Glutamatergic neuron (in vitro differentiated cells): Measurements from ENCODE around the gene AHDC1. TPM values are rescaled to one million over a fixed set of nuclear protein-coding genes. Genes with fewer than 3 reads are reported as not detected.

ENCODE experiments used
- DNase-seq: peaks from one replicate; pipeline ENCODE4 v3.0.0; 2022
- H3K27ac Mint-ChIP-seq: one replicate; pipeline ENCODE4 v1.8.0; 2020; ENCODE audit warnings: mild to moderate bottlenecking, mixed read lengths, inconsistent platforms; ENCODE audit not compliant: unreplicated experiment
- H3K27me3 Mint-ChIP-seq: one replicate; pipeline ENCODE4 v1.8.0; 2020; ENCODE audit warnings: mild to moderate bottlenecking, moderate library complexity, mixed read lengths, inconsistent platforms; ENCODE audit not compliant: unreplicated experiment
- H3K36me3 Mint-ChIP-seq: one replicate; pipeline ENCODE4 v1.8.0; 2020; ENCODE audit warnings: mild to moderate bottlenecking, mixed read lengths, inconsistent platforms; ENCODE audit not compliant: unreplicated experiment
- H3K4me1 Mint-ChIP-seq: one replicate; pipeline ENCODE4 v1.8.0; 2020; ENCODE audit warnings: mild to moderate bottlenecking, low read depth, mixed read lengths, inconsistent platforms; ENCODE audit not compliant: unreplicated experiment
- H3K4me3 Mint-ChIP-seq: one replicate; pipeline ENCODE4 v1.8.0; 2020; ENCODE audit warnings: mild to moderate bottlenecking, mixed read lengths, inconsistent platforms; ENCODE audit not compliant: unreplicated experiment
- H3K9me3 Mint-ChIP-seq: one replicate; pipeline ENCODE4 v1.8.0; 2020; ENCODE audit warnings: mild to moderate bottlenecking, moderate library complexity, mixed read lengths, inconsistent platforms; ENCODE audit not compliant: unreplicated experiment
- CTCF ChIP-seq: fragments of 200-600 bp; sonication (generic); IDR thresholded peaks from one replicate; pipeline ENCODE4 v1.5.0; 2021; ENCODE audit not compliant: partially characterized antibody, unreplicated experiment
- total RNA-seq: library from RNA; stranded (reverse); fragmentation: NEBNext Ultra II Directional; extraction: Animal tissue kit (Norgen Biotek cat#: 25700); gene quantifications from one replicate; pipeline ENCODE4 v1.2.1, GENCODE V29; 2021; ENCODE audit not compliant: unreplicated experiment

AHDC1 gene
- total RNA-seq, 1 donor from 2014 or later: 131 TPM

GRCh38 chr1:27649306-27649635, 45.3 kb upstream of the AHDC1 start:
- Mint-ChIP-seq H3K4me1 (no peaks in the 10 kb centered on the region), H3K9me3 (peaks cover 2% of the 10 kb centered on the region), H3K4me3 (no peak overlapping the region), H3K36me3 (no peaks in the 10 kb centered on the region), H3K27ac (no peak overlapping the region), H3K27me3 (no peaks in the 10 kb centered on the region)
- no peak for DNase-seq
- TF ChIP-seq CTCF: no peak

GRCh38 chr1:27648602-27649305, 44.8 kb upstream of the AHDC1 start:
- H3K4me3 Mint-ChIP-seq: no peak overlapping the region
- DNase-seq: no peak
- no peak for TF ChIP-seq CTCF
- no peaks in the 10 kb centered on the region for H3K27me3 Mint-ChIP-seq
- no peak overlapping the region for H3K27ac Mint-ChIP-seq
- no peaks in the 10 kb centered on the region for H3K4me1 Mint-ChIP-seq
- no peaks in the 10 kb centered on the region for H3K36me3 Mint-ChIP-seq
- peaks cover 2% of the 10 kb centered on the region for H3K9me3 Mint-ChIP-seq

DNA sequence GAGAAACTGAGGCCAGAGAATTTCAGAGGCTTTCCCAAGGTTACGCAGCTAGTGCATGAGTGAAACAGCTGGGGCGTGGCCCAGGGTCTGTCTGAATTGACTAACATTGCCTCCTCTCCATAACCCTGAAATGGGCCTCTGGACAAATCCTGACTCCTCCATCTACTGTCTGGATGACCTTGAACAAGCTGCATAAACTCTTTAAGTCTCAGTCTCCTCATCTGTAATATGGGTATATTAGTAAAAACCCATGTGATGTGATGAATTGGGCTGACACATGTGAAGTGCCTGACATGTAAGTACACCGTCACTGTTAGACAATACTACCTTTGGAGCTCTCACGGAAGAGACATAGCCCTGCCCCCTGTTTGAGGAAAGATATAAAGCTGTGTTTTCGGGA, 43.4 kb upstream of the AHDC1 start:
- Mint-ChIP-seq H3K4me3 (no peak overlapping the region), H3K9me3 (peaks cover 2% of the 10 kb centered on the region), H3K36me3 (no peaks in the 10 kb centered on the region), H3K4me1 (no peaks in the 10 kb centered on the region), H3K27me3 (no peaks in the 10 kb centered on the region), H3K27ac (no peak overlapping the region)
- no peak for DNase-seq
- no peak for TF ChIP-seq CTCF

DNA sequence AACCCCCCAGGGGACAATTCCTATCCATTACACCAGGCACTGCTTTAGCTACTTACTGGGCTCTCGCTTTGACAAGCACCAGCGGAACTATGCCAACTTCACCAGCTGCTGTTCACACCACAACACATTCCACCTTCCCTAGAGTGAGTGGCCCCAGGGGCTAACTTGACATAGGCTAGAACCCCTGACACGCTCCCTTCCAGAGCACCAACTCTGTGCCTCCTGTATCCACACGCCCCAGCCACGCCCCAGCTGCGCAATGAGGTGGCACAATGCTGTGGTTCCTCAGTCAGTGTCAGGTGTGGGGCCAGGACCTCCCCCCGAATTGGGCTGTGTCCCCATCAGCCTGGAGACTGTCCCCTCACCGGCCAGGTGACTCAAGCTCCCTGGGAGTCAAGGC, 42.7 kb upstream of the AHDC1 start:
- no peak overlapping the region for H3K27ac Mint-ChIP-seq
- no peaks in the 10 kb centered on the region for H3K36me3 Mint-ChIP-seq
- TF ChIP-seq CTCF: no peak
- peaks cover 2% of the 10 kb centered on the region for H3K9me3 Mint-ChIP-seq
- no peak overlapping the region for H3K4me3 Mint-ChIP-seq
- no peak for DNase-seq
- peaks cover 2% of the 10 kb centered on the region for H3K27me3 Mint-ChIP-seq
- no peaks in the 10 kb centered on the region for H3K4me1 Mint-ChIP-seq

GRCh38 chr1:27645071-27645415, 41.1 kb upstream of the AHDC1 start:
- Mint-ChIP-seq H3K36me3 (no peaks in the 10 kb centered on the region), H3K27me3 (peaks cover 2% of the 10 kb centered on the region), H3K4me1 (no peaks in the 10 kb centered on the region), H3K4me3 (no peak overlapping the region), H3K27ac (no peak overlapping the region), H3K9me3 (peaks cover 2% of the 10 kb centered on the region)
- DNase-seq: no peak
- no peak for TF ChIP-seq CTCF
